Eye (tissue), 1 donor: Measurements from ENCODE around the gene GLI2.
A peak's percentile ranks its signal among the peaks of the same experiment; 100 is the strongest.

Experiments used
- DNase-seq: peaks from one replicate; pipeline ENCODE4 v3.0.0-alpha.2; 2015

GLI2 gene

GRCh38 chr2:120759543-120760331, 24.1 kb downstream of the GLI2 start:
- peak; percentile 24 for DNase-seq

GRCh38 chr2:120760446-120761135, 24.9 kb downstream of the GLI2 start:
- DNase-seq = no peak

- no peak for DNase-seq
Measured at GRCh38 chr2:120761164-120761861, 25.6 kb downstream of the GLI2 start.

- no peak for DNase-seq
Measured at GRCh38 chr2:120761911-120762310, 26.2 kb downstream of the GLI2 start.

- no peak for DNase-seq
Measured at GRCh38 chr2:120762341-120763061, 26.8 kb downstream of the GLI2 start.

- DNase-seq = no peak
Measured at GRCh38 chr2:120763508-120763907, 27.8 kb downstream of the GLI2 start.

- DNase-seq = no peak
Measured at GRCh38 chr2:120763931-120764330, 28.3 kb downstream of the GLI2 start.

- DNase-seq = peak; percentile 28
Measured at GRCh38 chr2:120764492-120764891, 28.8 kb downstream of the GLI2 start.

- DNase-seq = peak; percentile 24
Measured at GRCh38 chr2:120764991-120765677, 29.5 kb downstream of the GLI2 start.

- peak; percentile 72 for DNase-seq
Measured at GRCh38 chr2:120765678-120766469, 30.2 kb downstream of the GLI2 start.

- no peak for DNase-seq
Measured at GRCh38 chr2:120766470-120767351, 31.0 kb downstream of the GLI2 start.

- no peak for DNase-seq
Measured at GRCh38 chr2:120767486-120768005, 31.9 kb downstream of the GLI2 start.

- no peak for DNase-seq
Measured at GRCh38 chr2:120768112-120769048, 32.7 kb downstream of the GLI2 start.

GRCh38 chr2:120769076-120769786, 33.6 kb downstream of the GLI2 start:
- no peak for DNase-seq

- no peak for DNase-seq
Measured at GRCh38 chr2:120769787-120770120, 34.1 kb downstream of the GLI2 start.

- DNase-seq = no peak
Measured at GRCh38 chr2:120770176-120770575, 34.5 kb downstream of the GLI2 start.

- no peak for DNase-seq
Measured at GRCh38 chr2:120770641-120771040, 35.0 kb downstream of the GLI2 start.

GRCh38 chr2:120771111-120771780, 35.6 kb downstream of the GLI2 start:
- DNase-seq = peak; percentile 44
